PC-9 (cell line): ENCODE data around the gene SLC22A23. TPM values are rescaled to one million over a fixed set of nuclear protein-coding genes. Genes with fewer than 3 reads are reported as not detected.

Source experiments
- BruUV-seq: library from RNA; stranded (reverse); fragments of 400-500 nt; replicated peaks from 2 replicates; lab custom pipeline; 2021; lab: Mats Ljungman, UMichigan
- CTCF ChIA-PET: fragments of 300-600 bp; sonication (Branson Sonifier 250); formaldehyde crosslinking; loops from one replicate; lab custom pipeline; 2022; ENCODE audit warnings: antibody characterized with exemption; lab: Charles Lee
- POLR2A ChIA-PET: fragments of 300-600 bp; sonication (Branson Sonifier 250); formaldehyde crosslinking; loops from one replicate; lab custom pipeline; 2022; ENCODE audit warnings: antibody characterized with exemption; ENCODE audit not compliant: unreplicated experiment; lab: Charles Lee
- DNase-seq, 2 experiments: peaks; one replicate each; pipeline versions ENCODE4 v3.0.0 to v3.0.0-alpha.2; 2015 to 2022; ENCODE audit warnings: mixed read lengths in 1 of 2
- H2AFZ ChIP-seq: fragments of 200-600 bp; sonication (generic); 2 replicates; pipeline ENCODE4 v1.8.1; 2017; ENCODE audit warnings: antibody characterized with exemption
- H3F3A ChIP-seq: fragments of 200-600 bp; sonication (generic); 2 replicates; pipeline ENCODE4 v1.8.1; 2017; ENCODE audit warnings: antibody characterized with exemption, mild to moderate bottlenecking, low read depth; ENCODE audit not compliant: insufficient read depth
- H3K27ac ChIP-seq: fragments of 200-600 bp; sonication (generic); 2 replicates; pipeline ENCODE4 v1.6.1; 2016; ENCODE audit warnings: mixed run types
- H3K27me3 ChIP-seq: fragments of 200-600 bp; sonication (generic); 2 replicates; pipeline ENCODE4 v1.6.1; 2016; ENCODE audit warnings: low read depth, mixed run types; ENCODE audit not compliant: insufficient read depth
- H3K36me3 ChIP-seq: fragments of 200-600 bp; sonication (generic); 2 replicates; pipeline ENCODE4 v1.6.1; 2016; ENCODE audit warnings: low read depth, mixed run types
- H3K4me1 ChIP-seq: fragments of 200-600 bp; sonication (generic); replicated peaks from 2 replicates; pipeline ENCODE4 v1.6.1; 2016; ENCODE audit warnings: mixed run types; ENCODE audit not compliant: insufficient read depth
- H3K4me2 ChIP-seq: fragments of 200-600 bp; sonication (generic); 2 replicates; pipeline ENCODE4 v1.6.1; 2017; ENCODE audit warnings: mixed run types
- H3K4me3 ChIP-seq: fragments of 200-600 bp; sonication (generic); 2 replicates; pipeline ENCODE4 v1.6.1; 2016; ENCODE audit warnings: mixed run types
- H3K79me2 ChIP-seq: fragments of 200-600 bp; sonication (generic); 2 replicates; pipeline ENCODE4 v1.6.1; 2017; ENCODE audit warnings: low read depth, mixed run types
- H3K9me2 ChIP-seq: fragments of 200-600 bp; sonication (generic); 2 replicates; pipeline ENCODE4 v1.8.1; 2017; ENCODE audit warnings: mild to moderate bottlenecking; ENCODE audit not compliant: insufficient read depth
- H3K9me3 ChIP-seq: fragments of 200-600 bp; sonication (generic); 2 replicates; pipeline ENCODE4 v1.8.1; 2016; ENCODE audit warnings: low read depth; ENCODE audit not compliant: insufficient read depth
- H4K20me1 ChIP-seq: fragments of 200-600 bp; sonication (generic); 2 replicates; pipeline ENCODE4 v1.8.1; 2017; ENCODE audit not compliant: insufficient read depth
- CTCF ChIP-seq: fragments of 200-600 bp; sonication (generic); conservative IDR thresholded peaks from 2 replicates; pipeline ENCODE4 v1.6.1; 2017; ENCODE audit warnings: mixed run types, antibody characterized with exemption, mild to moderate bottlenecking, moderate library complexity
- EZH2 ChIP-seq: fragments of 200-600 bp; sonication (generic); IDR thresholded peaks from 2 replicates; pipeline ENCODE4 v1.8.0; 2017; ENCODE audit warnings: antibody characterized with exemption, low read depth
- intact Hi-C: fragments of 100-400 bp; cut with micrococcal nuclease; formaldehyde crosslinking; loops from one replicate; pipeline ENCODE4 v1.10.0; 2022; ENCODE audit not compliant: unreplicated experiment
- total RNA-seq: library from RNA; stranded (reverse); gene quantifications from 2 replicates; pipeline ENCODE4 v1.2.3, GENCODE V29; 2021

Gene SLC22A23
- total RNA-seq, 1 experiment from 2014 or later: 13.5 TPM

- no peaks in the 10 kb centered on the region for H3K79me2 ChIP-seq
- no peaks in the 10 kb centered on the region for H3K4me1 ChIP-seq
- H3K27ac ChIP-seq: no peak overlapping the region
- intact Hi-C loops: no loop called here
- DNase-seq: no peak
- POLR2A ChIA-PET: interaction anchor here (0.6 kb wide), 1 partner anchor 286 kb away, joined by 3 read pairs; the partner anchor contains the start of gene NQO2
- no peaks in the 10 kb centered on the region for H3K9me2 ChIP-seq
- H3K9me3 ChIP-seq: no peaks in the 10 kb centered on the region
- H3K4me3 ChIP-seq: no peak overlapping the region
- no peaks in the 10 kb centered on the region for H3K36me3 ChIP-seq
- H2AFZ ChIP-seq: no peak overlapping the region
- no peak for TF ChIP-seq EZH2
- no peak for TF ChIP-seq CTCF
- no peak overlapping the region for H3K4me2 ChIP-seq
- BruUV-seq: no TSS peak
- H4K20me1 ChIP-seq: no peaks in the 10 kb centered on the region; the same call in 1 of the 2 replicates
- H3K27me3 ChIP-seq: no peaks in the 10 kb centered on the region
- H3F3A ChIP-seq: no peaks in the 10 kb centered on the region
- CTCF ChIA-PET: interaction anchor here (0.5 to 0.6 kb wide), 2 partner anchors 166 to 448 kb away, joined by 3 to 5 read pairs; no protein-coding TSS in a partner anchor
Observed at GRCh38 chr6:3285732-3286131, 171.1 kb downstream of the SLC22A23 start.

GRCh38 chr6:3285049-3285639 is 171.7 kb downstream of the SLC22A23 start:
- no peak overlapping the region for H3K4me3 ChIP-seq
- no peaks in the 10 kb centered on the region for H3K27me3 ChIP-seq
- no peak for DNase-seq
- no peaks in the 10 kb centered on the region for H3K36me3 ChIP-seq
- BruUV-seq: no TSS peak
- H3K4me2 ChIP-seq: no peak overlapping the region
- CTCF ChIA-PET: no interaction called here
- no peak for TF ChIP-seq EZH2
- no peak for TF ChIP-seq CTCF
- H3K27ac ChIP-seq: no peak overlapping the region
- no peaks in the 10 kb centered on the region for H3K9me2 ChIP-seq
- H3K9me3 ChIP-seq: no peaks in the 10 kb centered on the region
- no peaks in the 10 kb centered on the region for H3F3A ChIP-seq
- POLR2A ChIA-PET: interaction anchor here (0.6 kb wide), 1 partner anchor 286 kb away, joined by 3 read pairs; the partner anchor contains the start of gene NQO2
- H3K4me1 ChIP-seq: no peaks in the 10 kb centered on the region
- no peak overlapping the region for H2AFZ ChIP-seq
- no peaks in the 10 kb centered on the region; the same call in 1 of the 2 replicates for H4K20me1 ChIP-seq
- no peaks in the 10 kb centered on the region for H3K79me2 ChIP-seq
- intact Hi-C loops: no loop called here

- no peaks in the 10 kb centered on the region for H3K9me3 ChIP-seq
- POLR2A ChIA-PET: no interaction called here
Observed at GRCh38 chr6:3284436-3284876, 172.4 kb downstream of the SLC22A23 start.

More at GRCh38 chr6:3284436-3284876, 172.4 kb downstream of the SLC22A23 start:
- H3K4me1 ChIP-seq: no peaks in the 10 kb centered on the region
- no peak overlapping the region for H2AFZ ChIP-seq
- BruUV-seq: no TSS peak
- H3K79me2 ChIP-seq: no peaks in the 10 kb centered on the region
- intact Hi-C loops: no loop called here
- CTCF ChIA-PET: no interaction called here
- no peaks in the 10 kb centered on the region for H3K9me2 ChIP-seq
- no peak for TF ChIP-seq CTCF
- no peak for DNase-seq
- no peak overlapping the region for H3K27ac ChIP-seq
- no peak overlapping the region for H3K4me3 ChIP-seq
- H3K4me2 ChIP-seq: no peak overlapping the region
- H4K20me1 ChIP-seq: no peaks in the 10 kb centered on the region; the same call in 1 of the 2 replicates
- no peaks in the 10 kb centered on the region for H3K27me3 ChIP-seq
- no peaks in the 10 kb centered on the region for H3F3A ChIP-seq
- no peaks in the 10 kb centered on the region for H3K36me3 ChIP-seq
